ENCODE data around the gene MS4A12.
"Not testable (repeated sequence)": the region's sequence is repeated elsewhere in the genome, so short reads cannot be mapped to it uniquely, and the experiment has no call there.

MS4A12 gene

DNA sequence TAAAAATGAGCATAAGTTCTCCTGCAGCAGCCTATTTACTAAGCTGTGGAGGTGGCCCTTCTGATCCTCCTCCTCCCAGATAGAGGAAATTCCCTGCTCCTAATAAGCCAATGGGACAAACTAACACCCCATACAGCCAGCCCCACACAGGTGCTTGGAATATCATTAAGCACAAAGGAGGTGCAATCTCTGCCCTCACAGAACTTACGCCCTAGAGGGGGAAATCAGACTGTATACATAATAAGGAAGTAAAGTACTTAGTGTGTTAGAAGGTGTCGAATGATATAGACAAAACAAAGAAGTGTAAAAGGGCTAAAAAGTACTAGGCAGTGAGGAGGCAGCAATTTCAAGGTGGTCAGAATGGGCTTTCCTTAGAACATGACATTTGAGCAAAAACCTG lies 5.8 kb downstream of the MS4A12 start:
- TF ChIP-seq, protein P1, sequence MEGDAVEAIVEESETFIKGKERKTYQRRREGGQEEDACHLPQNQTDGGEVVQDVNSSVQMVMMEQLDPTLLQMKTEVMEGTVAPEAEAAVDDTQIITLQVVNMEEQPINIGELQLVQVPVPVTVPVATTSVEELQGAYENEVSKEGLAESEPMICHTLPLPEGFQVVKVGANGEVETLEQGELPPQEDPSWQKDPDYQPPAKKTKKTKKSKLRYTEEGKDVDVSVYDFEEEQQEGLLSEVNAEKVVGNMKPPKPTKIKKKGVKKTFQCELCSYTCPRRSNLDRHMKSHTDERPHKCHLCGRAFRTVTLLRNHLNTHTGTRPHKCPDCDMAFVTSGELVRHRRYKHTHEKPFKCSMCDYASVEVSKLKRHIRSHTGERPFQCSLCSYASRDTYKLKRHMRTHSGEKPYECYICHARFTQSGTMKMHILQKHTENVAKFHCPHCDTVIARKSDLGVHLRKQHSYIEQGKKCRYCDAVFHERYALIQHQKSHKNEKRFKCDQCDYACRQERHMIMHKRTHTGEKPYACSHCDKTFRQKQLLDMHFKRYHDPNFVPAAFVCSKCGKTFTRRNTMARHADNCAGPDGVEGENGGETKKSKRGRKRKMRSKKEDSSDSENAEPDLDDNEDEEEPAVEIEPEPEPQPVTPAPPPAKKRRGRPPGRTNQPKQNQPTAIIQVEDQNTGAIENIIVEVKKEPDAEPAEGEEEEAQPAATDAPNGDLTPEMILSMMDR (IDR thresholded peaks at IDR 0.05; ENCODE audit: borderline replicate concordance, insufficient read depth, low read depth, low read length), result no peak
- no peak overlapping the region for H3K4me3 ChIP-seq (ENCODE audit: low read depth, low read length)

DNA sequence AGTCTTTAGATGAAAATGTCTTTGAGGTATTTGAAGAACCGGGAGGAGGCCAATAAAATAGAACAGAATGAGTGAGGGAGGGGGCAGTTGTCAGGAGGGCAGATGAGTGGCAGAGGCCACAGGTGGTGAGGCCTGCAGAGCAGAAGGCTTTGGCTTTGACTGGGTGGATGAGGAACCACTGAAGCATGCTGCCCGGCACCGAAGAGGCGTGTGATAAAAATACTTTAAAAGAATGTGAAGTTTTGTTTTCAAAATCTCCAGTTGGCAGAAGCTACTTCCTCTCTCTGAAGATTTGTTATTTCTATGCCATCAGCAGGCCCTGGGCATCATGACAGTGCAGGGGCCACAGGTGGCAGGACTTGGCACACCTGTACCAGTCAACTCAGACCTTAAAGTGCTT lies 6.3 kb downstream of the MS4A12 start:
- TF ChIP-seq, protein P1 (IDR thresholded peaks at IDR 0.05; ENCODE audit: borderline replicate concordance, insufficient read depth, low read depth, low read length), result no peak
- H3K4me3 ChIP-seq (ENCODE audit: low read depth, low read length), result no peak overlapping the region

DNA sequence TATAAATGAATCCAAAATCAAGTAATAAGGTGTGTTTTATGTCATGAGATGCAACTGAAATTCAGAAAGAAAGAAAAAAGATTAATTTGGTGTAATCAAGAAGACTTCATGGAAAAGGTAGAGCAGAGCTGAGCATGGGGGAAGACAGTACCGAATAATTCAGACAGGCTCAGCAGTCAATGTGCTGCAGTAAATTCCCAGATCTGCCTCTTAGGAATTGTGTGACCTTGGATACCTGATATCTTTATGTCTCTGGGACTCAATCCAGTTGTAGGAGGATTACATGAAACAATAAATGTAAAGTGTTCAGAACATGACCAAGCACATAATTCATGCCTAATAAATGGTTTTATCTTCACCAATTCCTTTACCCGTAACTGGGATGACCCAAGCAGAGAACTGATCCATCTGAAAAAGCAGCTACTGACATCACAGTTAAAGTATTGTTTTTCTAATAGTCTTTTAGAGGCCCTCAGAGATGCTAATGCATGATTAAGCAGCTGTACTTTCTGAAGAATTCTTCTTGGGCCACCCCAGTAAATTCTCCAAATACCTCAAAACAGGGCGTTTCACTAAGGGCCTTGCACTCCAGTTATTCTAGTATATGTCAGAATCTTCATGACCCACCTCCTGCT lies 7.8 kb downstream of the MS4A12 start:
- TF ChIP-seq, protein P1 (IDR thresholded peaks at IDR 0.05; ENCODE audit: borderline replicate concordance, insufficient read depth, low read depth, low read length), result no peak
- no peak overlapping the region for H3K4me3 ChIP-seq (ENCODE audit: low read depth, low read length)

DNA sequence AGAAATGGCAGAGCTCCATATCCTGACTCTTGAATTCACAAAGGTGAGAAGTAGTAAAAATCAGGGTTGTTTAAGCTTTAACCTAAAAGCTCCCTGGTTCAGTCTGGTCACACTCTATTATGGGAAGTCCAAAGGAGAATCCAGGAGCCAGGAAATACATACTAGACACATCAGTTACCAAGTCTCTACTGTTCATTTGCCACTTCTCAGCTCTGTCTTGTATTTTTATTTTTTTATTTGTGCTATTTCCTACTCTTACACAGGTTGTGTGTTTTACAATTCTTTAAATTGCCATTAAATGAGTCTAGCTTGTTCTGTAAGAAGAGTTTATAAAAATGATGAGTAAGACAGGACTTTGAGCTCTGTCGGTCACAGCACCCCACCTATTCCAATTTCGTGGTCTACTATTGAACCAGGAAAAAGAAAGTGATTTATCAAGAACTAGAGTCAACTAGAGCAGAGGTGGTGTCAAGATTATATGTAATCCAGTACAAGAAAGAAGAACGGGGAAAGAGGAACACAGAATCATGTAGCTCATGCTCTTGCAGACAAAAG lies 9.7 kb downstream of the MS4A12 start:
- TF ChIP-seq, protein P1 (IDR thresholded peaks at IDR 0.05; ENCODE audit: borderline replicate concordance, insufficient read depth, low read depth, low read length), result no peak
- H3K4me3 ChIP-seq (ENCODE audit: low read depth, low read length), result no peak overlapping the region

DNA sequence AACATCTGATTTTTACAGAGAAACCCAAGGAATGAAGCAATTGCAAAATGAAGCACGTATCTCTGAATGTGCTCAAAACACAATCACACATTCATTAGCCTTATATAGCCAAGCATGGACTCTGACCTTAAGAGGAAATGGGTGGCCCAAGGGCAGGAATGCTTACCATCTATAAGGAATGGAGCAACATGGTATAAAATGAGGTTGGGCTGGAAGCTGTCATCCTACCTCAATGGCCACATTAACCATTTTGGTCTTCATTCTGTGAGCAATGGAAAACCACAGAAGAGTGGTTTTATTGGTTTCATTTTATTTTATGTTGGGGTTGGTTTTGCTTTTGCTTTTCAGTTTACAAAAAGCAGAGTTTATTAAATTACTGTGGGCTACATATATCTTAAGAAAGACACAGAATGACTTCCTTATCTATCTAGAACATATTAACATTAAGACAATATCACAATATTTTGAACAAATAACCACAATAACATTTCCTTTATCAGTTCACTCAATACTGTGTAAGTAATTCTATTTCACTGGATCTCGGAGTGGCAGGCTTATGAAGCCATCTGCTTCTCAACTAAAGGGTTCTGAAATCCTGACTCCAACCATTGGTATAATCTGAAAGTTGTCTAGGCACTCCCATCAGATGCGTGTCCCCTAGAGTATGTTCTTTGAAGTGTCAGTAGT lies 11.8 kb downstream of the MS4A12 start:
- TF ChIP-seq, protein P1 (IDR thresholded peaks at IDR 0.05; ENCODE audit: borderline replicate concordance, insufficient read depth, low read depth, low read length), result no peak

DNA sequence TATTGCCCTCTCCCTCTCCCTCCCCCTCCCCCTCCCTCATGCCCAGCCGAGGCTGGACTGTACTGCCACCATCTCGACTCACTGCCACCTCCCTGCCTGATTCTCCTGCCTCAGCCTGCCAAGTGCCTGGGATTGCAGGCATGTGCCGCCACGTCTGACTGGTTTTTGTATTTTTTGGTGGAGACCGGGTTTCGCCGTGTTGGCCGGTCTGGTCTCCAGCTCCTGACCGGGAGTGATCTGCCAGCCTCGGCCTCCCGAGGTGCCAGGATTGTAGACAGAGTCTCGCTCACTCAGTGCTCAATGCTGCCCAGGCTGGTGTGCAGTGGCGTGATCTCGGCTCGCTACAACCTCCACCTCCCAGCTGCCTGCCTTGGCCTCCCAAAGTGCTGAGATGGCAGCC lies 17.0 kb downstream of the MS4A12 start:
- not testable (repeated sequence) for H3K4me3 ChIP-seq (ENCODE audit: low read depth, low read length)

More for the DNA sequence above, 11.8 kb downstream of the MS4A12 start:
- no peak overlapping the region for H3K4me3 ChIP-seq (ENCODE audit: low read depth, low read length)

DNA sequence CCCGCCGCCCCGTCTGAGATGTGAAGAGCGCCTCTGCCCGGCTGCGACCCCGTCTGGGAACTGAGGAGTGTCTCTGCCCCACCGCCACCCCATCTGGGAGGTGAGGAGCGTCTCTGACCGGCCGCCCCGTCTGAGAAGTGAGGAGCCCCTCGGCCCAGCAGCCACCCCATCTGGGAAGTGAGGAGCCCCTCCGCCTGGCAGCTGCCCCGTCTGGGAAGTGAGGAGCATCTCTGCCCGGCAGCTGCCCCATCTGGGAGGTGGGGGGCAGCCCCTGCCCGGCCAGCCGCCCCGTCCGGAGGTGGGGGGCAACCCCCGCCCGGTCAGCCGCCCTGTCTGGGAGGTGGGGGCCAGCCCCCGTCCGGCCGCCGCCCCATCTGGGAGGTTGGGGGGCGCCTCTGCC lies 17.6 kb downstream of the MS4A12 start:
- not testable (repeated sequence) for H3K4me3 ChIP-seq (ENCODE audit: low read depth, low read length)

DNA sequence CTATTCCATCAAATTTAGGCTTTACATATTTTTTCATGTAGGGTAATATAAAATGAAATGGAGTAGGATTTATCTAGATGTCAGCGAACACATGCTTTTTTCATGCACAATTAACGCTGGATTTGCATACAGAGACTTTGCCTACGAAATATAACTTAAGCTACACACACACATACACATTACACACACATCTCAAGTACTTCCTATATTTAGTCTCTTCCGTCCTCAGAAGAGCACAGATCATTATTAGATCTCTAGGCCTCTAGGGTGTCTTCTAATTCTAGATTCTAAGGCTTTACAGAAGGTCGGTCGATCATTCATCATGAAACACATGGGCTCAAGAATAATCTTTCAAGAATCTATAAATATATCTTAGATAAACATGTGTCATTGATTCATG lies 18.8 kb downstream of the MS4A12 start:
- H3K4me3 ChIP-seq (ENCODE audit: low read depth, low read length), result no peak overlapping the region
- TF ChIP-seq, protein P1 (IDR thresholded peaks at IDR 0.05; ENCODE audit: borderline replicate concordance, insufficient read depth, low read depth, low read length), result no peak

All from GM12875 (cell line).